ENCODE measurements around the gene C4A.
"Not testable (repeated sequence)": the region's sequence is repeated elsewhere in the genome, so short reads cannot be mapped to it uniquely, and the experiment has no call there.

Gene C4A

GRCh38 chr6:31981744-31982143 is at the start of gene C4A:
Gene C4A (plus strand): TSS chr6:31982057. CDS start chr6:31982108, 51 bp downstream.
- DNase-seq, result not testable (repeated sequence)

- not testable (repeated sequence) for DNase-seq
Measured at GRCh38 chr6:31932137-31932536, 49.7 kb upstream of the C4A start.

GRCh38 chr6:31933537-31933936 is 48.3 kb upstream of the C4A start:
- DNase-seq, result no peak

- no peak for DNase-seq
Measured at GRCh38 chr6:31935021-31935420, 46.8 kb upstream of the C4A start.

GRCh38 chr6:31935823-31936222 is 46.0 kb upstream of the C4A start:
- no peak for DNase-seq

- DNase-seq, result no peak
Measured at GRCh38 chr6:31940256-31940664, 41.6 kb upstream of the C4A start.

GRCh38 chr6:31943742-31944141 is 38.1 kb upstream of the C4A start:
- no peak for DNase-seq

GRCh38 chr6:31945154-31945506 is 36.7 kb upstream of the C4A start:
- no peak for DNase-seq

- no peak for DNase-seq
Measured at GRCh38 chr6:31945507-31946369, 36.1 kb upstream of the C4A start, which contains the start of gene CFB. Gene CFB (plus strand): TSS chr6:31946095. CDS start chr6:31946222, 127 bp downstream.

- no peak for DNase-seq
Measured at GRCh38 chr6:31946370-31946885, 35.4 kb upstream of the C4A start.

- DNase-seq, result no peak
Measured at GRCh38 chr6:31947070-31947675, 34.7 kb upstream of the C4A start.

GRCh38 chr6:31947864-31948263 is 34.0 kb upstream of the C4A start:
- no peak for DNase-seq

- no peak for DNase-seq
Measured at GRCh38 chr6:31948306-31948705, 33.6 kb upstream of the C4A start.

GRCh38 chr6:31948753-31949413 is 33.0 kb upstream of the C4A start:
- no peak for DNase-seq

- no peak for DNase-seq
Measured at GRCh38 chr6:31949926-31950548, 31.8 kb upstream of the C4A start.

GRCh38 chr6:31952140-31952805 is 29.6 kb upstream of the C4A start:
- DNase-seq, result peak; percentile 67

GRCh38 chr6:31952890-31953289 is 29.0 kb upstream of the C4A start:
- DNase-seq, result no peak

- no peak for DNase-seq
Measured at GRCh38 chr6:31954511-31954910, 27.3 kb upstream of the C4A start.

- DNase-seq, result no peak
Measured at GRCh38 chr6:31956796-31957195, 25.1 kb upstream of the C4A start.

GRCh38 chr6:31958412-31958740 is 23.5 kb upstream of the C4A start:
- DNase-seq, result no peak

GRCh38 chr6:31958741-31959739 is 22.8 kb upstream of the C4A start, which contains the start of the genes NELFE and SKIC2:
Gene NELFE (minus strand): TSS chr6:31958971. CDS start chr6:31958446, 525 bp downstream.
Gene SKIC2 (plus strand): TSS chr6:31959175. CDS start chr6:31959193, 18 bp downstream.
- DNase-seq, result peak; percentile 99

Data from NCI-H82 (cell line).